DMS79 (cell line): ENCODE measurements around the gene RBM20.
"Not testable (repeated sequence)": the region's sequence is repeated elsewhere in the genome, so short reads cannot be mapped to it uniquely, and the experiment has no call there.

Source experiments
- DNase-seq: peaks from one replicate; lab custom pipeline; 2025; lab: John Stamatoyannopoulos, UW

Gene RBM20

DNA sequence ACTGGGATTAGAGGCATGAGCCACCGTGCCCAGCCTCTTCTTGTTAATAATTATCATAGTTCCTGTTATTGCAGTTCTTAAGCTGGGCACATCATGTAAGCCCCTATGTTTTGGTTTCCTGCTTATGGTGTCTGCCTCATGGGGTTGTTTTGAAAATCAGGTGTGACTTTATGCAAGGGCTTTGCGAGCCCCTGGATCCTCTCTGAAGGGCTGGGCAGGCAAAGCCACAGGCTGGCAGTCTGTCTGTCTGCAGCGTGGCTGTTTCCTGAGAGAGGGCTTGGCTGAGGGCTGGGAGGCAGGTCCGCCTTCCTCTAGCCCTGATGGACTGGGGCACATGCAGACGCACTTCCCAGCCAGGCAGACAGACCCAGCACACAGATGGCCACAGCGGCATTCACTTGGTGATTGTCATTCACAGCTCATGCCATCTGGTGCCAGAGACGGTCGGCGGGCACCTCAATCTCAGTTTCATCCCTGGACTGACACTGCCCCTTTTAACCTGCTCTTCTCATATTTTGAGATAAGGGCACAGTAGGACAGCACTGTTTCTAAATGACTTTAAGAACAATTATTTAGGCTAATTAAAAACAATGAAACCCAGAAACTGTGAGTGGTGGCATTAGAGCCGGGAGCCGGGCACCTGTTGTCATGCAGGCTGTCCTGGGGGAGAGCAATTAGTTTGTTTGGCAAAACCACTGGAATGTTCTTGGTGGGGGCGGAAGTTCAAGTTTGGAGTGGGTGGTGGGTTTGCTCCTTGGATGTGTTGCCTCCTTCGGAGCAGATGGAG, 35.5 kb downstream of the RBM20 start:
- no peak for DNase-seq

DNA sequence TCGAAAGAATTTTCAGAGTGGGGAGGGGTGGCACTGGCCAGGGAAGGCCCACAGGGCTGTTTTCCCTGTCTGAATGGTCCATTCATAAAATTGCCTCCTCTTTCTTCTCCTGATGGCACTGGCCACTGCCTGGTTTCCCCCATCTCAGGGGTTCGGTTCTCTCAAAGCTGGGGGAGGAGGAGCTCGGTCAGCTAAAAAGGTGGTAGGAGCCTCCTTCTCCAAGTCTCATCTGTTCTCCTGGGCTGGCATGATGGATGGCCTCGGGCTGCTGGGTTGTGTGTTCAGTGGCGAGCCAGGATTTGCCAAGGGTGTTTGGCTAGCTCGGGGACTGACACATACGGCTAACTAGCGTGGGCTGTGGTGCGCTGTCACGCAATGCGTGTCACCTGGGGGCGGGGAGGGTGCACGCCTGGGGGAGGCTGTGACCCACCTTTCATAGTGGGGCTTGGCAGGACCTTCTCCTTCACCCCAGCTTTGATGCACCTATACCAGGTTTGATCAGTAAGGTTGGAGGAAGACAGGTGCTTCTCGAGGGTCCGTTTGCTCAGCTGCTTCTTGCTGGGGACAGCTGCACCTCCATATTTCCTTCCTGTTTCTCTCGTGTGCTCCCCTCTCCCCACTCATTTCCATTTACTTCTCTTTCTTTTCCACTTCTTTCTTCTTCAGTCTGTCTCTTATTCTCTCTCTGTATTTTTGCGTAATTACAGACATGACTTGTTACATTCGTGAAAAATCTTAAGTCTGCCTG, 36.3 kb downstream of the RBM20 start:
- no peak for DNase-seq

DNA sequence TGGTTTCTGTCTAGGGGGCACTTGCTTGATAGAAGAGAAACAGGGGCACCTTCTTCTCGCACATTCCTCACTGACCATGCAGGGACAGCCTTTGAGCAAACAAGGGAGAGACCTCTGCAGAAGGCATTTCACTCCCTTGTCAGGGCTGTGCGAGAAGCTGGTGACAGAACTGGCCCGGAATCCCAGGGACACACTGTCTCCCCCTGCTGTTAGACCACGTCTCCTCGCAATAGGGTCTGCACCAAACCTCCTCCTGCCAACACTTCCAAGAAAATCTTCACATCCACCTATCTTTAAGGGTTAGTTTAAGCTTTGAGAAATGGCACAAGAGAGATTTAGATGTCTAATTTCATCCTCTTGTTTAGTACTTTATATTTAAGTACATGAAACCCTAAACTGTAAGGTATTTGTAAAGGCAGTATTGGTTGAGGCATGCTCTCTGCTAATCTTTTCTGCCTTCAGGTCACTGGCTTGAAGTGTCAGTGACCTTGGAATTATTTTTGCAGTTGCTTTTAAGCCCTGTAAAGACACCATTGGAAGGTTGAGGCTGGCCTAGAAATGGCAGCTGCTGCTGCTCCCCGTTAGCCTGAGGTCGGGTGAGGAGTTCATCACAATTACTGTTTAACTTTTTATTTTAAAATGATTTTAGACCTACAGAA, 37.0 kb downstream of the RBM20 start:
- DNase-seq: no peak

DNA sequence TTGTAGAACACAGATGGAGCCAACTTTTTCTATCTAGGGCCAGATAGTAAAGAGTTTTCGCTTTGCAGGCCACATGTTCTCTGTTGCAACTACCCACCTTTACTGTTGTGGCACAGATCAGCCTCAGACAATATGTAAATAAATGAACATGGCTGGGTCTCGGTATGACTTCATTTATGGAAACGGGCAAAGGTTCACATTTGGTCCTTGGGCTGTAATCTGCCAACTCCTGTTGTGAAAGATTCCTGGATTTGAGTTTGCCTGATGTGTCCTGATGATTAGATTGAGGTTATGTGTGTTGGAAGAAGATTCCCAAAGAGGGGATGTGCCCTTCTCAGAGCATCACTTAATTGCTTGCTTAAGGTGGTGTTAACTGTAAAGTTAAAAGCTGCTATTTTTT, 38.2 kb downstream of the RBM20 start:
- no peak for DNase-seq

DNA sequence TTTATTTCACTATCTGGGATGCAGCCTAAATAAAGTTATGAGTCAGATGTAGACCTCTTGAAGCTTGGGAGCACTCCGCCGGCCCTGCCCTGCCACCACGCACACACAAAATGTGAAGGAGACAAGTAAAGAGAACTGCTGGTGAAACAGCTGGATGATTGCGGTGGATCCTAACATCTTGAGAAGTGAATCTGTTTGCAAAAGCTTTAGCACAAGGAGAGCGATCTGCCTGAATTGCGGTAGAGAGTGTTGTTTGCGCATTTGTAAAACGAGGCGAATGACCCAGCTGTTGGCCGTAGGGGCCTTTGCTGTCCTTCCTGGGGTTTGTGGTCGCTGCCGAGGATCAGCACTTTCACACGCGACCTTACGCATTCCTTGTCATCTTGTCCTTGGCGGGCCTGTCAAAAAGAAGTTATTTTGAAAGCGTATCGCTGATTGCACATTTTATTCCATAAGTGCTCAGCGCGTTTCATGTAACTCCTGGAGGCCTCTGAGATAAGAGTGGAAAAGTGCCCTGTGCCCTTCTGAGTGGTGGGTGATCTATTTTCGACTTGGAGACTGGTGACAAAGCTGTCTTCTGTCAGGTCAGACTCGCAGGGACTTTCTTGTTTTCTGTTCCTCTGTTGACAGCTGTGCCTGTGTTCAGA, 40.8 kb downstream of the RBM20 start:
- DNase-seq: no peak

DNA sequence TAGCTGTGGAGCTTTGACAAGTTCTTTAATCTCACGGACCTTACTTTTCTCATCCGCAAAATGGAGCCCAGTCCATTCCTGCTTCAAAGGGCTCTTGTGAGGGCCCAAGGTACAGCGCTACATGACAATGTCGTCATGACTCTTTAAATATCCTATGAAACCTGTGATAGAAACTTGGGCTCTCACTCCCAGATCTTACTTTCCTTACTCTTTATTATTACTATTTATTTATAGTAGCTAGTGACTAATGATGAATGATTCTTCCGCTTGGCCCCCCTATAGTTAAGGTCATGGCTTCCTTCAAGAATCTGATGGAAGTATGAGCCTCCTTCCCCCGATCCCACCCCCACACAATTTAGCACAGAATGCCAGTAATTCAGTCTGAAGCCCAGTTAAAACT, 41.9 kb downstream of the RBM20 start:
- no peak for DNase-seq

DNA sequence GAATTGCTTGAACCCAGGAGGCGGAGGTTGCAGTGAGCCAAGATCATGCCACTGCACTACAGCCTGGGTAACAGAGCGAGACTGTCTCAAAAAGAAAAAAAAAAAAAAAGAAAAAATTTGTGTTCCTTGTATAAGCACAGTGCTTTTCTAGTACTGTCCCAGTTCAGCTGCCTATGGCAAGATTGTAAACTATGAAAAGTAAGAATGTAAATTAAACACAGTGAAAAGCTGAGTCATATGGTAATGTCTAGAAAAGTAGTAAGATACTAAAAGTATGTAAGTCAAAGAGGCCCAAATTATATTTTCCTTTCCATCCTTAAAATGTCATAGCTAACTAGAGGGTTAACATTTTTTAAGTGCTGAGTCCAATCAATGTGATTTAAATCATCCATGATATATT, 42.8 kb downstream of the RBM20 start:
- no peak for DNase-seq

DNA sequence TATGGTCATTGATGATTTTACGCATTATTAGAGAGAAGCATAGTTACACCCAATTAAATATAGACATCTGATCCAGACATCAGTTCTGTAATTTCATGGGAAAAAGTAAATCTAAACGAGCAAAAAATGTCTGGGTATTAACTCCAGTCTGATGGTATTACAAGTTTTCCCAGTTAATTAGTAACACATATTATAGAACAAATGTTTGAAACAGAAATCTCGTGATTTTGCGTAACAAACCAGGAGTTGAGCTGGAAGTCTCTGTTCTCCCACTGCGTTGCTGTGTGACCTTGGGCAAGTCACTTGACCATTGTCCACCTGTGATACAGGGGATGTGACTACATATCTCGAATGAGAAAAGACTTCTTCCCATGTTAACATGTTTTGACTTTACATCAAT, 43.3 kb downstream of the RBM20 start:
- no peak for DNase-seq

DNA sequence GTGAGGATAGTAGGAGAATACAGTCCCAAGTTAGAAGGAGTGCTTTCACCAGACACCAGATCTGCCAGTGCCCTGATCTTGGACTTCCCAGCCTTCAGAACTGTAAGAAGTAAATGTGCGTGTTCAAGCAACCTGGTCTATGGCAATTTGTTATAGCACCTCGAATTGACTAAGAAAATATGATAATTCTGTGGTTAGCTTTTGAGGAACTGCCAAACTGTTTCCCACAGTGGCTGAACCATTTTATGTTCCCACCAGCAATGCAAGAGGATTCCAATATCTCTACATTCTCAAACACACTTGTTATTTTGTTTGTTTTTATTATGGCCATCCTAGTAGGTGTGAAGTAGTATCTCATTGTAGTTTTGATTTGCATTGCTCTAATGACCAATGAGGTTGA, 47.0 kb downstream of the RBM20 start:
- no peak for DNase-seq

DNA sequence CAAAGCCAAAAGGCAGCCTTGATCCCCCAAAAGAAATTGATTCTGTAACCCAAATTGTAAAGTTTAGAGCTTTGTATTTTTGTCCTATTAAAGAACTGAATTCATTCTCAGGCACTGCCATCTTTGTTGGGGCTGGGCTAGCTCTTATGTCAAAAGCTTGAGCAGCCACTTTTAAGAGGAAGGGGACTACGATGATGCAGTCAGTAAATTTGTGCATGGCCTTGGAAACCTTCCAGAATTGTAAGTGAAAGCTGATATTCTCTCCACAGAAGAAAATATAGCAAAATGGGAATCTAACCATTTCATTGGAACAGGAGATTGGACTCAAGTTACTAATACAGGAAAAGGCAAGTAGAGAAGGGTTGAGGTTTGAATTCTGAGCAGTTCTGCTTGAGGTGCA, 50.1 kb downstream of the RBM20 start:
- DNase-seq: no peak

DNA sequence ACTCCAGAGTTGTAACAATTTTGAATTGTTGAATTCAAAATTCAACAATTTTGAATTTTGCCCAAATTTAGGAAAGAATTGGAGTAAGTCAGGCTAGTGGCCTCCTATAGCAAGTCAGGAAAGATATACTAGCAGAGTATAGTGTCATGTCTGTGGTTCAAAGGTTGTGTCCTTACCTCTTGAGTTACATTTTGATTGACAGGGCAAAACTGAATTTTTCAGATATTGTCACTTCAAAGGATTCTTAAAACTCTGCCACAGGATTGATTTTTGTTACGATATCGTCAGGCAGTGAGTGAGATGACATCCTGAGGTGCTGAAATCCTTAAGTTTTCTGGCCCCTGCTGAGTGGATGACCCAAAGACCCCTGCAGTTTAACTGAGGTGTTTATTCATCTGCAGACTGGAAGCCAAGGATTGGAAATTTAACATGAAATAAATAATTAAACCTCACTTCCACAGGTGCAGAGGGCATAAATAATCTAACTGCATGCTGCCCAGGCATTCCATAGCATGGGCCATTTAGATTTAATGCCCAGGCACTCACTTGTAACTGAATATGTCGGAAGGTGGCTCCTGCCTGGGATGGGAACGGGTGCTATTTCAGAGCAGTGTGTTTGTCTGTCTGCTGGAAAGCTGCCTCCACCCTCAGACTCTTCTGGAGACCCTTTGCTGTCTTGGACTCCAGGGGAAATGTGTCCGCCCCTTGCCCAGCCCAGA, 50.8 kb downstream of the RBM20 start:
- DNase-seq: no peak

DNA sequence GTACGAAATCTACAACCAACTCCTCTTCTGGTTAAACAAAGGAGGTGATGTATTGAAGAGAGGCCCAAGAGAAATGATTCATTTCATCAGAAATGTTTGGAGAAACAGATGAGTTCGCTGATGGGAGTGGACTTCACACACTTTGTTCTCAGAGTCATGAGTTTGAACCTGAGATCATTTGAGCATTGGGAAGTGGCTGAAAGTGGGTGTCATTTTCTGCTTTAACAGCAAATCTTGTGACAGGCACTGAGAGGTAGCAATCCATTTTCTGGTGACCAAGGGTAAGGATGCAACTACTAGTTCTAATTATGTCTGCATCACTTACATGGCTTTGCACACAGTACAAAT, 51.4 kb downstream of the RBM20 start:
- no peak for DNase-seq

DNA sequence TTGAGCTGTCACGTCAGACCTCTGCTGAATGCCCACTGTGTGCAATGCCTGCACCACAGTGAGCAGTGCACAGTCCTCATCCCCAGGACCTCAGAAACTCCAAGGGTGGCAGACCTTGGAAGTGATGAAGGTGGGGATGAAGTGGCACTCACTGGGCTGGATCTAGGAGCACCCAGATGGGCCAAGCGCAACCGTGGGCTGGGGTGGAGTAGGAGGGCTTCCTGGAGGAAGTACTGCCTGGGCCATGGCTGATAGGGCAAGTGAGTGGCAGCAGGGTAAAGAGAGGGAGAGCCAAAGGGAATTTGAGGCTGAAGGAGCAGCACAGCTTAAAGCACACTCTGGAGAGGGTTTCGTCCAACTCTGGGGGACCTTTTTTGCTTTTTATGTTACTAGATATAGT, 52.3 kb downstream of the RBM20 start:
- no peak for DNase-seq

DNA sequence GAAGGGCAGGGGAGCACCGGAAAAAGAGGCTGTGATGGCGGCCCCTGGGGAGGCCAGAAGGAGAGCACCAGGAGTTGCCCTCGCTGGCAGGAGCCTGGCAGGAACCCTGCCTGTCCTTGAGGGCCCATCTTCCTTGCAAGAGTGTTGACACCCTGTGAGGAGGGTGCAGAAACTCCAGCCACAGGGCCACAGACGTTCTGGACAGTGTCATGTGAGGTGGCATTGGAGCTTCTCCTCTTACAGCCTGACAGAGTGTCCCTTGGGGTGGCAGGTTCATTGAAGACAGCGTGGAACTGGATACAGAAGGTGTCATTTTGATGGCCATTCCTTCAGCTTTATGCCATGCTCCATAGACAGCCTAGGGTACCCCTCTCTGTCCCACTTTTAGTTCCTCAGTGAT, 54.2 kb downstream of the RBM20 start:
- no peak for DNase-seq

DNA sequence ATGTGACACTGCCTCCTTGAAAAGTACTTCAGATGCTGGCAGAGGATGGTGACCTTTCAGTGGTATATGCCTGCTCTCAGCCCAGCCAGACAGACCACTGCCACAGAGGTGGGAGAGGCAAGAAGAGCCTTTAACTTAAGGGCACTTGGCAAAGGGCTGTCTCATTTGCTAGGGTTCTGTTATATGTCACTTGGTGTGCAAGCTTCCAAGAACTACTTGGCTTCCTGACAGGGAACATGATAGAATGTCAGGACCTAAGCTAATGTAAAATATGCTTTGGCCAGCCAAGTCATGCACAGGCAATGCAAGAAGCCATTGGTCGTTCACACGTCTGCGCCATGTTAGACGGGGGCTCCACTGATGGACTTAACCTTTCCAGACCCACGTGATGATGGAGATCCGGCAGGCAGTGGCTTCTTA, 54.7 kb downstream of the RBM20 start:
- DNase-seq: no peak

DNA sequence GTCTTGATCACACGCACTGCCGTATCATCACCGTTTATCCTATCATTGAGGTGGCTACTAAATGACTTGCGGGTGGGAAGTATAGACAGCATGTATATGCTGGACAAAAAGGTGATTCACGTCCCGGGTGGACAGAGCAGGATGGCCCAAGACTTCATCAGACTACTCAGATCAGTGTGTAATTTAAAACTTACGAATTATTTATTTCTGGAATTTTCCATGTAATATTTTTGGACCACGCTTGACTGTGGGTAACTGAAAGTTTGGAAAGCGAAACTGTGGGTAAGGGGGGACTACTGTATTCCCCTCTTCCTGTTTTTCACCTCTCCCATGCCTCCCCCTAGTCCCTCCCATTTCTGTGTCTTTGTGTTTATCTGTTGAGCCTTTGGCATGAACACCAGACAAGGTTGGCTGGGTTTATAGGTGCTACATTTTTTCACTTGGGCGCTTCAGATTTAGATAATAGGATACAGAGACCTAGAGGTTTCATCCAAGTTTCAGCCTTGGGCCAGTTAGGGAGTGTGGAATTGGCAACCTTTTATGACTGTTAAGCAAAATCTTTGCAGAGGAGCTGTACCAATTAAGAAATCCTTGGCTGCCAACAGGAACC, 55.8 kb downstream of the RBM20 start:
- no peak for DNase-seq

DNA sequence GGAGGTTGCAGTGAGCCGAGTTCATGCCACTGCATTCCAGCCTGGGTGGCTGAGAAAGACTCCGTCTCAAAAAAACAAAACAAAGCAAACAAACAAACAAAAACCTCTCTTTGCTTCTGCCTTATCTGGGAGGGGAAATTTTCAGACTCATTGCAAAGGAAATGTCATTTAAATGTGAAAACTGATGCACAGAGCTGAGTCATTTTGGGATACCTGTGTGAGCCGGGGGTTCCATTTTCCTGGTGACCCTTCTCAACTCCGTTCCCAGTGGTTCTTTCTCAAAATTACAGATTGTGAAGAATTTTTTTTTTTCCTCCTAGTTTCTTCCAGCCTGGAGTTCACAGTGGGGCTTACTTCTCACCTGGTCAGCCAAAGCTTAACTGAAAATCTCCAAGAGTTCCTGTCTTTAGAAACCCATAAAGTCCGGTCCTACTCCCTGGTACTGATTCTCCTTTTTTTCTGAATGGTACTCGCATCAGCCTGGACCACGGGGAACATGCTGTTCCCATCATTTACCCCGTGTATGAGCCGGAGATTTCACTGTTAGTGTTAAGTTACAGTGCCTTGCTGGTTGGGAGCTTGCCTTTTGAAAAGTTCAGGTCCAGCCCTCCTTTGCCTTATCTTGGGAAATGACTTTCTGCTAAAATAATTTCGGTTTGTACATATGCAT, 56.9 kb downstream of the RBM20 start:
- DNase-seq: no peak

DNA sequence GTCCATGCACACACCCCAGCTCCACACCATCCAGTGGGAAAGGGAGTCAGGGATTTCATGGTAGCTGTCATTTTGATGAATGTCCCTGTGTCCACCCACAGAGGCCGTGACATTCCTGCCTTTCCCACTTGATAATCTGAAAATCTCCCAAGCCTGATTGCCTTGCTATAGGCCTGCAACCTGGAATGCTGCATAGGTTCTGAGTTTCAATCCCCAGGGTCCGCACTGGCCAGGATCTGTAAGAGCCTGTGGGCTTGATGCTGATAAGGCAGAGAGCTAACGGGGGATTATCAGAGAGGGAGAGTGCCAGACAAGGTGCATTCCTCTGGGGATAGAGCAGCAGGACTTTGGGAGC, 57.5 kb downstream of the RBM20 start:
- DNase-seq: no peak

DNA sequence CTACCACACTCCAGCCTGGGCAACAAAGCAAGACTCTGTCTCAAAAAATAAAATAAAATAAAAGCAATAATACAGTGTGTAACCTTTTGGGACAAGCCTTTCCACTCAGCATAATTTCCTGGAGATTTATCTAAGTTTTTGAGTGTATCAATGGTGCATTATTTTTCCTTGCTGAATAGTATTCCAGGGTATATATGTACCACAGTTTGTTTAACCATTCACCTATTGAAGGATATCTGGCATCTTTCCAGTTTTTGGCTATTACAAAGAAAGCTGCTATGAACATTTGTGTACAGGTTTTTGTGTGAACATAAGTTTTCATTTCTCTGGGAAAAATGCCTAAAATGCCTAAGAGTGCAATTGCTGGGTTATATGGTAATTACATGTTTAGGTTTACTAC, 59.9 kb downstream of the RBM20 start:
- DNase-seq: no peak

DNA sequence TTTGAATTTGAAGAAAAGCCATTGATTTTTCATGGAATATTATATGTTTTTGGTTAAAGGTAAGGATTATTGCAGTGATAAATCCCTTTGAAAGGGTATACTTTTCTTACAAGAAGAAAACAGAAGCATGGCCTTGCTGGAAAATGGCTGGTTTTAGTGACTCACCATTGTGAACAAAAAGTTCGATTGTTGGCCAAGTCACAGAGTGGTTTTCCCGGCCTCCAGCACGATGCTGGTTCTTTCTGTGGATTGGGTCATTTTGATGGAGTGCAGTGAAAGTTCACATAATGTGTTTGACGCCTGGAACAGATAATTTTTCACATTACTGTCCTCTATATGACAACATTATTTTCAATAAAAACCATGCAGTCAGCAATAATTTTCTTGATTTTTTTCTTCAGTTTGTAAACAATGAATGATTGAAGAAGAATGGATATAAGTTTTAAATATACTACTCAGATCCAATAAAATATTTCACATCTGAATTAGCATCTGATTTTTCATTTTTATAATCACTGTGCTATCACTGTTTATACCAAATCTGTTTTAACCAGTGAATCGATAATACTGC, 60.9 kb downstream of the RBM20 start:
- DNase-seq: no peak

DNA sequence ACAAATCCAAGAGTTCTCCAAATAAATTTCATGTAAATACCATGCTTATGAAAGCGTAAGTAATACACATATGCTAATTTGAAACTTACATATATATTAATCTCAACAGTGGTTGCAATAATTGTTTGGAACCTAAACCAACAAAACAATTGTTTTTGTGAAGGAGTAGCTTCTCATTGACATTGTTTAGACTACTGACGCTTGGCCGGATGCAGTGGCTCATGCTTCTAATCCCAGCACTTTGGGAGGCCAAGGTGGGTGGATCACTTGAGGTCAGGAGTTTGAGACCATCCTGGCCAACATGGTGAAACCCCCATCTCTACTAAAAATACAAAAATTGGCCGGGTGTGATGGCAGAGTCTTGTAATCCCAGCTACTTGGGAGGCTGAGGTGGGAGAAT, 61.5 kb downstream of the RBM20 start:
- not testable (repeated sequence) for DNase-seq
